ENCODE data around the gene CLEC18A. TPM values are rescaled to one million over a fixed set of nuclear protein-coding genes. Genes with fewer than 3 reads are reported as not detected.

CLEC18A gene
- total RNA-seq, 1 experiment from 2014 or later: 0.29 TPM

Other genes with a start within 250 kb of the CLEC18A start
- gene NQO1, start 224.8 kb upstream of the CLEC18A start, total RNA-seq (2014; rRNA removed; shearing (Covaris generic)): 350 and 386 TPM in 2 replicates
- 21.0 and 32.2 TPM in 2 replicates for gene NOB1, start 196.4 kb upstream of the CLEC18A start, total RNA-seq (2014; rRNA removed; shearing (Covaris generic))
- gene WWP2, start 189.0 kb upstream of the CLEC18A start, total RNA-seq (2014; rRNA removed; shearing (Covaris generic)): 16.4 and 23.2 TPM in 2 replicates
- gene PDPR, start 163.0 kb downstream of the CLEC18A start, total RNA-seq (2014; rRNA removed; shearing (Covaris generic)): 14.5 and 16.6 TPM in 2 replicates
- gene CLEC18C, start 222.5 kb downstream of the CLEC18A start, total RNA-seq (2014; rRNA removed; shearing (Covaris generic)): 3.3 and 3.6 TPM in 2 replicates